ENCODE measurements around the gene NME3.

Gene NME3

DNA sequence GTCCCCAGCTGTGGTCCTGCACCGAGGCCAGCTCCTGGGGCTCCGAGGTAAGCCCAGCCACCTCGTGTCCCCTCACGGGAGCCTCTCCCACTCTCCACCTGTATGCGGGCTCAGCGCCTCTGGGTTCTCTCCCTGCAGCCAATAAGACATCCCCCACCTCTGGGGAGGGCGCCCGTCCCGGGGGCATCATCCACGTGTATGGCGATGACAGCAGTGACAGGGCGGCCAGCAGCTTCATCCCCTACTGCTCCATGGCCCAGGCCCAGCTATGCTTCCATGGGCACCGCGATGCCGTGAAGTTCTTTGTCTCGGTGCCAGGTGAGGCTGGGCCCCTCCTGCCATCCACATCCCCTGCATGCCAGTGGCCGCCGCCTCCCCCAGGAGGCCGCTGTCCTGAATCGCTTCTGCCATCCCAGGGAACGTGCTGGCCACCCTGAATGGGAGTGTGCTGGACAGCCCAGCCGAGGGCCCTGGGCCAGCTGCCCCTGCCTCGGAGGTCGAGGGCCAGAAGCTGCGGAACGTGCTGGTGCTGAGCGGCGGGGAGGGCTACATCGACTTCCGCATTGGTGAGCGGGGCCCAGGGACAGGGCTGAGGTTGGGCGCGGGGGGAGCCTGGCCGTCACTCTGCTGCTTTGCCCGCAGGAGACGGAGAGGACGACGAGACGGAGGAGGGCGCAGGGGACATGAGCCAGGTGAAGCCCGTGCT, 3.1 kb downstream of the NME3 start:
- DNase-seq, result no peak

DNA sequence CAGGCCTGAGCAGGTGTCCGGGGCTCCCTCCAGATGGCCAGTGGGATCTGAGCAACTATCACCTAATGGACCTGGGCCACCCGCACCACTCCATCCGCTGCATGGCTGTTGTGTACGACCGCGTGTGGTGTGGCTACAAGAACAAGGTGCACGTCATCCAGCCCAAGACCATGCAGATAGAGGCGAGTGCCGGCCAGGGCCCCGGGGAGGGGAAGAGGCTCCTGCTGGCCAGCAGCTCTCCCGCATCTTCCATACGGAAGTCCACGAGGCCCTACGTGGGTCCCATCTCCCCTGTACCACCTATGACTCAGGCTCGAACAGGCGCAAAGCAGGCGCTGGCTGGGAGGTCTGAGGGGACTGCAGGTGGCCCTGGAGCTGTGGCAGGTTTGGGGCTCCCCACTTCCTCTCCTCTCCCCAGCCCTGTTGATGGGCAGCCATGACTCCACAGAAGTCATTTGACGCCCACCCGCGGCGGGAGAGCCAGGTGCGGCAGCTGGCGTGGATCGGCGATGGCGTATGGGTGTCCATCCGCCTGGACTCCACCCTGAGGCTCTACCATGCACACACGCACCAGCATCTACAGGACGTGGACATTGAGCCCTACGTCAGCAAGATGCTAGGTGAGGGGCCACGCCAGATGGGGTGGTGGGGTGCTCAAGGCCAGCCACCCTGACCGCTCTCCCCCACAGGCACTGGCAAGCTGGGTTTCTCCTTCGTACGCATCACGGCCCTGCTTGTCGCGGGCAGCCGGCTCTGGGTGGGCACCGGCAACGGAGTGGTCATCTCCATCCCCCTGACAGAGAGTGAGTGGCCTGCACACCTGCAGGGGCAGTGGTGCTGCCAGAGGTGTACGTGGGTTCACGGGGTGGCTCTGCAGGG, 4.0 kb downstream of the NME3 start:
- DNase-seq, result no peak

DNA sequence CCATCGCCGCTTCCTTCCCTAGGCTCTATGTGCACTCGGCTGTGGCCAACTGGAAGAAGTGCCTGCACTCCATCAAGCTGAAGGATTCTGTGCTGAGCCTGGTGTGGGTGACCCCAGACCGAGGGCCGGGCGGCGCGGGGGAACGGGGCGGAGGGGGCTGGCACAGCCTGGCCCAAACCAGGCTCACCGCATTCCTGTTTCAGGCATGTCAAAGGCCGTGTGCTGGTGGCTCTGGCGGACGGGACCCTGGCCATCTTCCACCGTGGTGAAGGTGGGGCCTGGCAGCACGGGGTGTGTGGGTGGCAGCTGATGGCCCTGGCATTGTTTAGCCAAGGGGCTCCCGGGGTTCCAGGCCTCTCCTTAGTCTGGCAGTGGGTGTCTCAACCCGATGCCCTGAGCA, 4.6 kb downstream of the NME3 start:
- no peak for DNase-seq

DNA sequence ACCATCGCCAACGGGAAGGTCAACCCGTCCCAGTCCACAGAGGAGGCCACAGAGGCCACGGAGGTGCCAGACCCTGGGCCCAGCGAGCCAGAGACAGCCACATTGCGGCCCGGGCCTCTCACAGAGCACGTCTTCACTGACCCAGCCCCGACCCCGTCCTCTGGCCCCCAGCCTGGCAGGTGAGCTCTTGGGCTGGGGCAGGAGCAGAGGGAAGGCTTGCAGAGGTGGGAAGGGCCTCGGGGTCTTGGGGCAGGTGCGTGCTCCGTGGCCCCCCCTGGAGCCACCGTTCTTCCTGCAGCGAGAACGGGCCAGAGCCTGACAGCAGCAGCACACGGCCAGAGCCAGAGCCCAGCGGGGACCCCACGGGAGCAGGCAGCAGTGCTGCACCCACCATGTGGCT, 5.1 kb downstream of the NME3 start:
- DNase-seq, result no peak

DNA sequence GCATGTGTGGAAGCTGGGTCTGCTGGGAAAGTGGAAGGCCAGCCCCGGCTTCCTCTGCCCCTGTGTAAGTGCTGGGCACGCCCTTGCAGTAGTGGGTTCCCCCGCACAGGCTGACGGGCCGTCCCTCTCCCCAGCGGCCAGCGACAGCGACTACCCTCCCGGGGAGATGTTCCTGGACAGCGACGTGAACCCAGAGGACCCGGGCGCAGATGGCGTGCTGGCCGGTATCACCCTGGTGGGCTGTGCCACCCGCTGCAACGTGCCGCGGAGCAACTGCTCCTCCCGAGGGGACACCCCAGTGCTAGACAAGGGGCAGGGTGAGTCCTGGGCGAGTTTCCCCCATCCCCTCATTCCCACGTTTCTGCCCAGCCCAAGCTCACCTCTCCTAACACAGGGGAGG, 5.5 kb downstream of the NME3 start:
- no peak for DNase-seq

DNA sequence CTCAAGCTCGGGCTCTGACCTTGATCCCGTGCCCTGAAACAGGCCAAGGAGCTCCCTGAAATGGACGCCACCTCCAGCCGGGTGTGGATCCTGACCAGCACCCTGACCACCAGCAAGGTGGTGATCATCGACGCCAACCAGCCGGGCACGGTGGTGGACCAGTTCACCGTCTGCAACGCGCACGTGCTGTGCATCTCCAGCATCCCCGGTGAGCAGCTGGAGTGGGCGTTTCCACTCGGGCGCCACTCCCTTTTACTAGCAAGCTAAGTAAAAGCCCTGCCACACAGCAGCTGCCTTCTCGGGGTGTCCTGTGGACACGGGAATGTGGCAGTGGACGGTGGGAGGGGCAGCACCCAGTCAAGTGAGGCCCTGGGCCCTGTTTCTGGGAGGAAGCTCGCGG, 6.4 kb downstream of the NME3 start:
- DNase-seq, result no peak

DNA sequence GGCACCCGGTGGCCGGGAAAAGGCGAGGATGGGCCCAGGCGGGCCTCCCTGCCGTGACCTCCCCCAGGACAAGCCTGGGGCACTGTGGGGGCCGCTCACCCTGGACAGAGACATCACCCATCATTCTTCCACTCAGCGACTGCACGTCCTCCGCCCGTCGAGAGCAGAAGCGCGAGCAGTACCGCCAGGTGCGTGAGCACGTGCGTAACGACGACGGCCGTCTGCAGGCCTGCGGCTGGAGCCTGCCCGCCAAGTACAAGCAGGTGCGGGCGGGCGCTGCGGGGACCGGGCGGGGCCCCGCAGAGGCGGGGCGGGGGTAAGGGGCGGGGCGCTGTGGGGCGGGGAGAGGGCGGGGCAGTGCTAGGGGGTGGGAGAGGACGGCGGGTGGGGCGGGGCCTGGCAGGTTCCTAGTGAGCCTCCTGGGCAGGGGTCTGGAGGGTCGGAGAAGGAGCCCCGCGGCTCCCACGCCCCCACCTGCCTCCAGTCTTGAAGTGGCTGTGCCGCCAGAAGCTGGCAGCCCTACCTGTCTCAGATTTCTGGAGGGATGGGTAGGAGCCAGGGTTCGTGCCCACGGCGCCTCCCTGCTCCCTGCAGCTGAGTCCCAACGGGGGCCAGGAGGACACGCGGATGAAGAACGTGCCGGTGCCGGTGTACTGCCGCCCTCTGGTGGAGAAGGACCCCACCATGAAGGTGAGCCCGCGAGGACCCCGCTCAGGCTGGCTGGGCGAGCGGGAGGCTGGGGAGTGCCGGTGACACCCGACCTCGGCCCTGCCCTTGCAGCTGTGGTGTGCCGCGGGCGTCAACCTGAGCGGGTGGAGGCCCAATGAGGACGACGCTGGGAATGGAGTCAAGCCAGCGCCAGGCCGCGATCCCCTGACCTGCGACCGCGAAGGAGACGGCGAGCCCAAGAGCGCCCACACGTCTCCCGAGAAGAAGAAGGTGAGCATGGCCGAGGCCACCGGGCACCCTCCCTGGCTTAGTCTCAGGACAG, 7.5 kb downstream of the NME3 start:
- no peak for DNase-seq

DNA sequence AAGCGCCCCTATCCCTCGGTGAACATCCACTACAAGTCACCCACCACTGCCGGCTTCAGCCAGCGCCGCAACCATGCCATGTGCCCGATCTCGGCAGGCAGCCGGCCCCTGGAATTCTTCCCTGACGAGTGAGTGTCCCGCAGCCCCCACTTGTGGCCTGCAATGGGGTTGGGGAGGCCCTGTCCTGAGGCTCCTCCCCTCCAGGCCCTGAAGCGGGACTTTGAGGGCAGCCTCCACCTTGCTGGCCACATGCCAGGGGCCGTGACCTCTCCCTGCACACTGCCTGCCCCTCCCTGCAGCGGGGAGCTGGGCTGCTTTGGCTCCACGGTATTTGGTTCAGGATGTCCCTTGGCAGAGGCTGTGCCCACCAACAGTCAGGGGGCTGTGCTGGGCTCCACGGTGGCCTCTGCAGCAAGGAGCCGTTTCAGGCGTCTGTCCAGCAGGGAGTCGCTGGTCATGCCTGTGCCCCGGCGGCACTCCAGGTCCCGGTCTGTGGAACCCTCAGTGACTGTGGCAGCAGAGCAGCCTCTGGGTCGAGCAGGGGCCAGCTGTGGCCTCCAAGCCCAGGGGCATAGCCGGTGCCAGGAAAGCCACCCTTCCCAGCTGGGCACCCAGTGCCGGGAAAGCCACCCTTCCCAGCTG, 8.3 kb downstream of the NME3 start:
- no peak for DNase-seq

DNA sequence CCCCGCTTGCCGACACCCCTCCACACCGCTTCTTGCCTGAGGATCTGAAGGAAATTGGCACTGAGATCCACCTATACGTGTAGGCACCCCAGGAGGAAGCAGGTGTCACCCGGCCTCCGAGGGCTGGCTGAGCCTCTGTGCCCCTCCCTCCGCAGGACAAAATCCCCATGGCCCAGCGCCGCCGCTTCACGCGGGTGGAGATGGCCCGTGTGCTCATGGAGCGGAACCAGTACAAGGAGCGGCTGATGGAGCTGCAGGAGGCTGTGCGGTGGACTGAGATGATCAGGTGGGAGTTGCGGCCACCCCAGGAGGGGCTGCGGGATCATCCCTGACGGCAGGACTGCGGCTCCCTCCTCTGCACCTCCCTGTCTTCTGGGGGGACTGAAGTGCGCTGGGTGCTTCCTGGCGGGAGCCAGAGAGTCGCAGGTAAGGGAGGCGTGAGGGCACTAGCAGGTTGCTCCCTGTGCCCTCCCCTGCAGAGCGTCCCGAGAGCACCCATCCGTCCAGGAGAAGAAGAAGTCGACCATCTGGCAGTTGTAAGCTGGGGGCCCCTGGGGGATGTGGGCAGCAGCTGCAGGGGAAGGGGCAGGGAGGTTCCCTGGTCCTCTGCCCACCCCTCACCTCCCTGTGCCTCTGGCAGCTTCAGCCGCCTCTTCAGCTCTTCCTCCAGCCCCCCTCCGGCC, 9.0 kb downstream of the NME3 start:
- no peak for DNase-seq

DNA sequence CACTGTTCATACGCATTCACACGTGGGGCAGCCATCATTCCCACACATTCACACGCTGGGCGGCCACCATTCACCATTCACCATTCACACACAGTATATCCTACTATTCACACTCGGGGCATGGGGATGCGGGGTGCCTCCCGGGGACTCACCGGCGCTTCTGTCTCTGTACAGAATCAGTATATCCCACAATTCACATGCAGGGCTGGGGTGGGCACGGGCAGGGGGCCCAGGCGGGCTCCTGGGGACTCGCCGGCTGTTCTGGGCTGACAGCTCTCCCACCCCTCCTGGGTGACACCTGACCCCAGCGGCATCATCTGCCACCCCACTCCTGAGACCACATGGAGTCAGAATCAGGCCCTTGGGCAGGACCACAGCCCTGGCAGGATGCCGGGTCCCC, 9.6 kb downstream of the NME3 start:
- no peak for DNase-seq

DNA sequence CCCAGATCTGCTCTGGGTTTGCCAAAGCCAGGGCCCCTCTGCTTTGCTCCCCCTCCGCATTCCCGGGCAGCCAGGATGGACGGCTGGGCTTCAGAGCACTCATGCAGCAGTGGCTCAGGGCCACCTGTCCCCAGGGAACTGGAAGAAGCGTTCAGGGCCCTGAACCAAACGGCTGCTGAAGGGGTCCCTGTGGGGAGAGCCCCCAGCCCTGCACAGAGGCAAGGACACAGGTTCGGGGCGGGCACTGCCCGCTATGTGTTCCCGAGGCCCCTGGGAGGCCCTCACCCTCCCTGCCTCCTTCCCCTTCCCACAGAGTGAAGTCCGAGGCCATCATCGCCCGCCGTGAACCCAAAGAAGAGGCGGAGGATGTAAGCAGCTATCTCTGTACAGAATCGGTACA, 10.4 kb downstream of the NME3 start:
- DNase-seq, result no peak

DNA sequence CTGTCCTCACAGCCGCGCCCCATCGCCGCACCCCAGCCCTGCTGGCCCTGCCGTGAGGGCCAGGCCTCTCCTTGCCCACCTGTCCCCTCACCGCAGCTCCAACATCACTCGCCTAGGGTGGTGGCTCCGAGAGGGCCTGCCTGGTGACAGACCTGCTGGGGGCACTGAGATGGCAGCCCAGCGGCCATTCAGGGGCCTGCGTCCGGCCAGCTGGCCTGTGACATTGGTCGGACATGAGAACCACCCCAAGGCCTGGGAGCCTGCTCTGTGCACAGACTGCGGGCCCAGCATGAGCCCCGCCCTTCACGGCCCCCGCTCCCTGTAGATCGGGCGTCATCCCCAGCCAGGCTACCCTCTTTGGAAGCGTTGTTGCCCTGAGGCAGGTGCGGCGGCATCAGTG, 11.8 kb downstream of the NME3 start:
- DNase-seq, result no peak

DNA sequence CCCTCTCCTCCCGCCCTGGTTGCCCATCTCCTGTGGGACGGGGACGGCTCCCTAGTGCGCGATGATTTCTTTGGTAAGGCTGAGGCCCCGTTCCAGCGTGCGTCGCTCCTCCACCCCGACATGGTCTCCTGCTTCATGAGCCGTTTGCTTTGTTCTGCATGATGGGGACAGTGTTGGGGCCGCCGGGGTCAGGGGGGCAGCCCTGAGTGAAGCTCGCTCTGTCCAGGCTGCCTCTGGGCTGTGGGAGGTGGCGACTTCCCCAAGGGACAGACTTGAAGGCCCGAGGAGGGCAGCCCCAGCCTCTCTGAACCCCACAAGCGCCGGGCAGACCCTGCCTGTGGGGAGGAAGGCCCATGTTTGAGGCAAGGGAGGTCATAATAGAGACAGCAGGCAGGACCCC, 12.4 kb downstream of the NME3 start:
- no peak for DNase-seq

DNA sequence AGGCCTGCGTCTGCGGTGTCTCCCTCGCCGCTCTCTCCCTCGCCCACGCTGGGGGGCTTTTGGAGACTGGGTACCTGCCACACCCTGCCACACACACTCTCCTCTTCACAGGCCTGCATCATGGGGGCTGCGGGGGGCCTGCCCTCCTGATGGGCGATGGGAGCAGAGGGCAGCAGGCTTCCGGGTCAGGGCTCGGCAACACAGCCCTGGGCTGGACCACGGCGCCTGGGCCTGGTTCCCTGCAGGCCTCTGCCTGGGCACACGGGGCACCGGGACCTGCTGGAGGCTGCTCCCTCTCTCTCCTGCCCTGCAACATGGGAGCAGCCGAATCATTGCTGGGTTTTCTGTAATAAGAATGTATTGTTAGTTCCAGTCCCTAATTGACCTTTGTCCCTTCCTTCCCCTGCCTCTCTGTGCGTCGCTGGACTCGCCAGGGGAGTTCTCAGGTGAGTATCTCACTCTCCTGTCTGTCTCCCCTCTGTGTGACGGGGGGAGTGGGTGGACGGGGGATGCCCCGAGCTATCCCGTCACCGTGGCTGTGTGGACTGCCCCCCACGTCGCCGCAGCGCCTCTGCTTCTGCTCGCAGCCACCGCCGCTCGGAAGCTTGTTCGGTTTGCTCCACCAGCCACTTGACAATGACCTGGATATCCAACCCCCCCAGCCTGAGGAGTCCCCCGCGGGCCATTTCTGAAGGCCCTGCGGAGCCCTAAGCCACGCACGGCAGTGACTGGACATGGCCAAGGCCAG, 13.5 kb downstream of the NME3 start:
- DNase-seq, result no peak

DNA sequence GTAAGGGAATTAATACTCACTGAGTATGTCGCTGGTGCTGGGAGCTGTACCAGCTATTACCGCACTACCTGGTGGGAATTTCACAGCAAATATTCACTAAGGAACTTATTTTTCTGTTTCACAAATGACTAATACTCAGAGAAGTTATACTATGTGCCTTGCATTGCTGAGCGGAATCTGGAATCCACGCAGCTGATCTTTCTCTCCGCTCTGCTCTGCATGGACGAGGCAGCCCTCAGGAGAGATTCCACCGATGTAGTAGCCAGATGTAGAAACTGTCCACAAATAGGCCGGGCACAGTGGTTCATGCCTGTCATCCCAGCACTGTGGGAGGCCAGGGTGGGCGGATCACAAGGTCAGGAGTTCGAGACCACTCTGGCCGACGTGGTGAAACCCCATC, 17.1 kb downstream of the NME3 start:
- DNase-seq, result no peak

DNA sequence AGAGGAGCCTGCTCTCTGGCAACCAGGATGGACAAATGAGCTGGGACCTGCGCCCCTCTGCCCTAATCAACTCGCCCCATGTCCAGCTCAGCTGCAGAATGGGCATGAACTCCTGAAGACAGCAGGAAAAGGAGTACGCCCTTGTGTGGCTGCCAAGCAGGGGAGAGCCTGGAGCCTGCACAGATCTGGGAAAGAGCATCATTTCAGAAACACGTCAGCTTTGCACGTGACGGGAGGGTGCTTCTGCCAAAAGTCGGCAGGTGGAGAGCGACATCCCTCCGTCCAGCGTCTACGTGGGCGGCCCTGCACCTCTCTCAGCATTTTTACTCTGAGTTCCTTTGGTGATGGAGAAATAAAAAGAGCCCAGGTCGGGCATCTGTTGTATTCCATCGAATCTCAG, 18.5 kb downstream of the NME3 start:
- no peak for DNase-seq

DNA sequence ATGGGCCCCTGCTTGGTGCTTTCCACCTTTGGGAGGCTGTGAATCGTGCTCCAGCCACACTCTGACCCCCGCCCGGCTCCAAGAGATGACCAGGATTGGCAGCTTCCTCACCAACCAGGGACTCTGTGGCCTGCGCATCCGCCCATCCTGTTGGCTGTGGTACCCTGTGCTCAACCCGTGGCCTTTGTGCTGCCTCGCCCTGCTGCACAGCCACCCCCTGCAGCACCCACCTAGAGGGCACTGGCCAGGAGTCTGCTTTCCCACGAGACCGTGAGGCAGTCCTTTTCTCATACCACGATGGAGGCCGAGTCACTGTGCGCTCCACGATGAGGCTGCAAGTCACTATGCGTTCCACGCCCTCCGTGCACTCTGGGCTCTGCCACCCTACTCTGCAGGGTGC, 19.4 kb downstream of the NME3 start:
- DNase-seq, result no peak

DNA sequence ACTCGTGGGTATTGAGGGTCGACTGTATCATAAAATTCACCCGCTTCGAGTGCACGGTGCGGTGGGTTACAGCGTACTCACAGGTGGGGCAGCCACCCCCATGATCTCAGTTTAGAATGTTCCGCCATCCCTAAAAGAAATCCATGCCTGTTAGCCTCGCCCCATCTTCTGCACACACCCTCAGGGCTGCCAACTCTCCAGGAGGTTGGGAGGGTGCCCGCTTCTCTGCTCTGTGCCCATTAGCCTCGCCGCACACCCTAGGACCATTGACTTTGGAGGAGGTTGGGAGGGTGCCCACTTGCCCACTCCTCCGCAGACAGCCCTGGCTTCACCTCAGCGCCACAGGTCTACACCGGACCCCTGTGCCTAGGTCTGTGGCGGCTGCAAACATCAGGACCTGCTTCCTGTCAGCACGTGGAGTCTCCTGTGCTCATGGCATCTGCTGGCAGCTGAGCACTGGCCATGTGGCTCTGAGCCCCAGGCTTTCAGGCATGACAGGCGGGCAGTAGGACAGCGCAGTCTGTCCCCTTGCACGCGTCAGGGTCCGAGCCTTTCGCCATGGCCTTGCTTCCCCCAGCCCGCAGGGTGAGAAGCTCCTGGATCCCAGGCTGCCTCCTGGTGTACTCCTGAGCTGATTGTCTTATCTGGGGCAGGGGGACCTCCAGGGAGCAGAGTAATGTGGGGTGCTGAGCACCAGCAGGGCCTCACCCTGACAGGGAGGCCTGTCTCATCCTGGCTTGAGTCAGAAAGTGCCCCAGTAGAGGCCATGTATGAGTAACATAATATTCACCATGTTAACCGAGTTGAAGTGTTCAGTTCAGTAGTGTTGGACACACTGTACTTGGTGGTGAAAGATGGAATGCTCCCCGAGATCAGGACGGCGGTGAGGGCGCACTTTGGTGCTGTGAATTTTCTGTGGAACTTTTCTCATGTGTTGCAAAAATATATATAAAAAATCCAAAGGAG, 21.9 kb downstream of the NME3 start:
- DNase-seq, result no peak

DNA sequence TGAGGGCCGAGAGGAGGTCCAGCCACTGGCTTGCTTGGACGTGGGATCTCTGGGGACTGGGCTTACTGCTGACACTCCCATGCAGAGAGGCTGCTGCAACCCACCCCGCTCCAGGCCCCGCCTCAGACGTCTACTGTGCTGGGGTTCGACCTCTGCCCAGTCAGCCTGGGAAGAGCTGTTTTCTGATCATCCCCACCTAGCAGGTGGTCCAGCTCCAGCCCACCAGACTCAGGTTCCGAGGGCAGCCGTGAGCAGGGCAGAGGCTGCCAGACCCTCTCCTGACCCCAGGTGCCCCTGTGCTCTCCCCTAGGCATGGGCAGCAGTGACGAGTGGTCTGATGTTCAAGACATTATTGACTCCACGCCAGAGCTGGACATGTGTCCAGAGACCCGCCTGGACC, 23.4 kb downstream of the NME3 start:
- DNase-seq, result no peak

DNA sequence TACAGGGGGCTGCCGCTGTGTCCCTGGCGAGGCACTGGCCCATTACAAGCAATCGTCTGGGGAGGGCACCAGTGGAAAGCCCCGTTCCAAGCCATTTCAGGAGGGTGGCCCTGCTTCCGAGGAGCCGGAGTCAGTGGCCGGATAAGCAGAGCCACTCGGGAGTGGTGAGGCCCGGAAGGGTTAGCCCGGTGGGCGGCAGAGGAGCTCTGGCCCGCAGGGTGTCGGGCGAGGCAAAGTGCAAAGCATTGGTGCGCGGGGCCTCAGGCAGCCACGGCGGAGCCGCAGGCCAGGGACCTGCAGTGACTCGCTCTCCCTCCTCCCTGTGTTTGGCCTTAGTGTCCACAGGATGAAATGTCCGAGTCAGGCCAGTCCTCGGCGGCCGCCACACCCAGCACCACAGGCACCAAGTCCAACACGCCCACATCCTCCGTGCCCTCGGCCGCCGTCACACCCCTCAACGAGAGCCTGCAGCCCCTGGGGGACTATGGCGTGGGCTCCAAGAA, 24.6 kb downstream of the NME3 start:
- DNase-seq, result no peak

All from NCI-H146 (cell line).